ENCODE data around the gene KDM7A.
"Not testable (repeated sequence)": the region's sequence is repeated elsewhere in the genome, so short reads cannot be mapped to it uniquely, and the experiment has no call there.

Gene KDM7A

GRCh38 chr7:140122965-140123364 is 53.8 kb downstream of the KDM7A start:
- Histone ChIP-seq H3K4me2 (no peak overlapping the region), H3K9ac (no peak overlapping the region), H3K27me3 (no peaks in the 10 kb centered on the region), H3K4me3 (no peak overlapping the region), H3K27ac (no peak overlapping the region), H3K4me1 (peaks cover 7 to 29% (median 12%) of the 10 kb centered on the region in 10 experiments), H3K36me3 (peaks cover 27 to 100% (median 97%) of the 10 kb centered on the region in 11 experiments), H3K9me3 (replicated peaks in 1 of 11) (peaks cover 0 to 7% (median 0%) of the 10 kb centered on the region in 11 experiments; a peak in 6 of 22 replicates), H4K20me1 (peaks cover 0 to 94% (median 17%) of the 10 kb centered on the region in 11 experiments; a peak in 9 of 22 replicates)
- TF ChIP-seq Cebpa-rat (IDR thresholded peaks at IDR 0.05) = no peak

- Histone ChIP-seq H3K9me3 (replicated peaks in 1 of 11) (peaks cover 0 to 21% (median 6%) of the 10 kb centered on the region in 11 experiments; a peak in 13 of 22 replicates), H4K20me1 (peaks cover 0 to 92% (median 15%) of the 10 kb centered on the region in 11 experiments; a peak in 9 of 22 replicates), H3K4me3 (no peak overlapping the region), H3K36me3 (peaks cover 32 to 100% (median 97%) of the 10 kb centered on the region in 11 experiments), H3K9ac (no peak overlapping the region), H3K4me2 (peak overlapping the region in 1 of 11 experiments; percentile 12; a peak in 1 of 22 replicates), H3K27me3 (no peaks in the 10 kb centered on the region), H3K27ac (no peak overlapping the region), H3K4me1 (peaks cover 7 to 23% (median 12%) of the 10 kb centered on the region in 10 experiments)
- no peak for TF ChIP-seq Cebpa-rat (IDR thresholded peaks at IDR 0.05)
Observed at GRCh38 chr7:140121326-140121725, 55.5 kb downstream of the KDM7A start.

GRCh38 chr7:140114817-140115216 is 62.0 kb downstream of the KDM7A start:
- Histone ChIP-seq H3K4me3 (peak overlapping the region in 2 of 10 experiments; percentile 16 to 24; a peak in 1 of 20 replicates), H3K9me3 (replicated peaks in 1 of 11) (peaks cover 6 to 65% (median 31%) of the 10 kb centered on the region in 11 experiments), H3K36me3 (peaks cover 55 to 98% (median 94%) of the 10 kb centered on the region in 11 experiments), H4K20me1 (peaks cover 0 to 41% (median 0%) of the 10 kb centered on the region in 11 experiments; a peak in 4 of 22 replicates)
- not testable (repeated sequence) for H3K27me3 ChIP-seq, H3K9ac ChIP-seq, H3K4me1 ChIP-seq, H3K4me2 ChIP-seq, H3K27ac ChIP-seq

- not testable (repeated sequence) for H3K4me2 ChIP-seq, H3K27ac ChIP-seq, H3K27me3 ChIP-seq, H3K9ac ChIP-seq, H3K4me1 ChIP-seq
- peaks cover 10 to 49% (median 31%) of the 10 kb centered on the region in 11 experiments; a peak in 20 of 22 replicates for H3K9me3 ChIP-seq (replicated peaks in 1 of 11)
- peaks cover 43 to 89% (median 66%) of the 10 kb centered on the region in 11 experiments for H3K36me3 ChIP-seq
- peaks cover 0 to 14% (median 0%) of the 10 kb centered on the region in 11 experiments; a peak in 2 of 22 replicates for H4K20me1 ChIP-seq
- H3K4me3 ChIP-seq = 0 out of 20 replicates have a peak overlapping the region, but pooled peaks of 1 of the 10 experiments have one; percentile 15
Observed at GRCh38 chr7:140108777-140109176, 68.0 kb downstream of the KDM7A start.

- no peak overlapping the region for H3K4me2 ChIP-seq
- no peak overlapping the region for H3K9ac ChIP-seq
- H4K20me1 ChIP-seq = peaks cover 0 to 94% (median 0%) of the 10 kb centered on the region in 11 experiments; a peak in 7 of 22 replicates
- no peak overlapping the region for H3K4me3 ChIP-seq
- peaks cover 0 to 14% (median 0%) of the 10 kb centered on the region in 11 experiments; a peak in 2 of 22 replicates for H3K9me3 ChIP-seq (replicated peaks in 1 of 11)
- no peak for TF ChIP-seq Cebpa-rat (IDR thresholded peaks at IDR 0.05)
- no peaks in the 10 kb centered on the region for H3K4me1 ChIP-seq
- H3K27ac ChIP-seq = no peak overlapping the region
- H3K27me3 ChIP-seq = no peaks in the 10 kb centered on the region
- H3K36me3 ChIP-seq = peaks cover 85 to 98% (median 97%) of the 10 kb centered on the region in 11 experiments
Observed at GRCh38 chr7:140096459-140096858, 80.3 kb downstream of the KDM7A start.

GRCh38 chr7:140093375-140093774 is 83.4 kb downstream of the KDM7A start:
- Histone ChIP-seq H3K4me3 (no peak overlapping the region), H4K20me1 (peaks cover 0 to 96% (median 0%) of the 10 kb centered on the region in 11 experiments; a peak in 7 of 22 replicates), H3K4me2 (no peak overlapping the region), H3K36me3 (peaks cover 72 to 100% (median 99%) of the 10 kb centered on the region in 11 experiments), H3K4me1 (no peaks in the 10 kb centered on the region), H3K27ac (no peak overlapping the region), H3K27me3 (no peaks in the 10 kb centered on the region), H3K9ac (no peak overlapping the region), H3K9me3 (replicated peaks in 1 of 11) (peaks cover 0 to 7% (median 0%) of the 10 kb centered on the region in 11 experiments; a peak in 2 of 22 replicates)
- TF ChIP-seq Cebpa-rat (IDR thresholded peaks at IDR 0.05) = no peak

GRCh38 chr7:140085447-140085846 is 91.3 kb downstream of the KDM7A start:
- peaks cover 0 to 82% (median 0%) of the 10 kb centered on the region in 11 experiments; a peak in 6 of 22 replicates for H4K20me1 ChIP-seq
- no peak overlapping the region for H3K4me3 ChIP-seq
- no peak overlapping the region for H3K27ac ChIP-seq
- no peak for TF ChIP-seq Cebpa-rat (IDR thresholded peaks at IDR 0.05)
- H3K4me1 ChIP-seq = no peaks in the 10 kb centered on the region
- H3K27me3 ChIP-seq = no peaks in the 10 kb centered on the region
- no peak overlapping the region for H3K9ac ChIP-seq
- no peak overlapping the region for H3K4me2 ChIP-seq
- H3K36me3 ChIP-seq = peaks cover 0 to 72% (median 31%) of the 10 kb centered on the region in 11 experiments; a peak in 17 of 22 replicates
- no peaks in the 10 kb centered on the region for H3K9me3 ChIP-seq (replicated peaks in 1 of 11)

- no peaks in the 10 kb centered on the region for H3K9me3 ChIP-seq (replicated peaks in 1 of 11)
- peaks cover 0 to 67% (median 27%) of the 10 kb centered on the region in 11 experiments; a peak in 17 of 22 replicates for H3K36me3 ChIP-seq
- H4K20me1 ChIP-seq = peaks cover 0 to 77% (median 0%) of the 10 kb centered on the region in 11 experiments; a peak in 6 of 22 replicates
- H3K4me2 ChIP-seq = no peak overlapping the region
- H3K27me3 ChIP-seq = no peaks in the 10 kb centered on the region
- H3K9ac ChIP-seq = no peak overlapping the region
- H3K4me3 ChIP-seq = no peak overlapping the region
- no peaks in the 10 kb centered on the region for H3K4me1 ChIP-seq
- TF ChIP-seq Cebpa-rat (IDR thresholded peaks at IDR 0.05) = no peak
- no peak overlapping the region for H3K27ac ChIP-seq
Observed at GRCh38 chr7:140084972-140085371, 91.8 kb downstream of the KDM7A start.

GRCh38 chr7:140084142-140084655 is 92.6 kb downstream of the KDM7A start:
- peaks cover 0 to 70% (median 0%) of the 10 kb centered on the region in 11 experiments; a peak in 7 of 22 replicates for H4K20me1 ChIP-seq
- H3K36me3 ChIP-seq = peaks cover 0 to 59% (median 19%) of the 10 kb centered on the region in 11 experiments; a peak in 14 of 22 replicates
- H3K4me2 ChIP-seq = no peak overlapping the region
- no peaks in the 10 kb centered on the region for H3K9me3 ChIP-seq (replicated peaks in 1 of 11)
- H3K27ac ChIP-seq = no peak overlapping the region
- no peaks in the 10 kb centered on the region for H3K4me1 ChIP-seq
- TF ChIP-seq Cebpa-rat (IDR thresholded peaks at IDR 0.05) = no peak
- H3K4me3 ChIP-seq = no peak overlapping the region
- no peak overlapping the region for H3K9ac ChIP-seq
- no peaks in the 10 kb centered on the region for H3K27me3 ChIP-seq
